BE2C (cell line): ENCODE results near the gene CACNB4.
"Not testable (repeated sequence)": the region's sequence is repeated elsewhere in the genome, so short reads cannot be mapped to it uniquely, and the experiment has no call there.

Experiments
- DNase-seq: peaks from one replicate; pipeline ENCODE4 v3.0.0-alpha.2; 2020
- H3K27me3 ChIP-seq: fragments of 250-450 bp; sonication (Bioruptor Pico); 2 replicates; pipeline ENCODE4 v1.5.1; 2020; ENCODE audit warnings: mild to moderate bottlenecking
- H3K36me3 ChIP-seq: fragments of 250-450 bp; sonication (Bioruptor Pico); 2 replicates; pipeline ENCODE4 v1.5.1; 2020; ENCODE audit warnings: mild to moderate bottlenecking
- H3K4me1 ChIP-seq: fragments of 250-450 bp; sonication (Bioruptor Pico); 2 replicates; pipeline ENCODE4 v1.5.1; 2020
- H3K4me3 ChIP-seq: 2 replicates; pipeline ENCODE4 v1.5.1; 2011; ENCODE audit warnings: low read depth, low read length
- H3K9me3 ChIP-seq: fragments of 250-450 bp; sonication (Bioruptor Pico); 2 replicates; pipeline ENCODE4 v1.5.1; 2020
- TF ChIP-seq, protein P1 (sequence below): IDR thresholded peaks from 2 replicates; pipeline ENCODE4 v1.5.1; 2012; ENCODE audit warnings: mild to moderate bottlenecking, low read depth, low read length

The CACNB4 gene

DNA sequence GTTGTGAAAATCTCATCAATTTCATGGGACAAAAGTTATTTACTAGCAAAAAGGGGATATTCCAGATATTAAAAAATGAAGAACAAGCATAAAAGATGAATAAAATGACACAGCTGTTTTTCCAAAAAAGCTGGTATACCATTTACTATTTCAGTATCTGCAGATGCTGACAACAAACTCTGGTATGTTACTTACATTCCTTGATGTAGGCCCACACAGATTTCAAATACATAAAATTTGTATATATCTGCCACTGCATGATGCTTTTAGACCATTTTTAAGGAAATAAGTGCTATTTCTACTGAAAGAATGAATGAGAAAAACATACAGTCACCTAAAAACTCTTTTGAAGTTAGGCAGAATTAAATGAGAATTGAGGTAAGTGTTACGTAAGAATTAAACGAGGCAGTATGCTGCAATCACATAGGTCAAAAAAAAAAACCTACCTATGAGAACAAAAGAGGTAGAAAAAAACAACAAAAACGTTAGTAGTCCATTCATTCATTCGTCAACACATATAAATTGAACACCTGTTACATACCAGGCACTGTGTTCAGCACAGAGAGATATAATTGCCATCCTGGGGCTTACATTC lies 303.1 kb downstream of the CACNB4 start:
- no peaks in the 10 kb centered on the region for H3K36me3 ChIP-seq
- no peaks in the 10 kb centered on the region for H3K9me3 ChIP-seq
- TF ChIP-seq, protein P1, sequence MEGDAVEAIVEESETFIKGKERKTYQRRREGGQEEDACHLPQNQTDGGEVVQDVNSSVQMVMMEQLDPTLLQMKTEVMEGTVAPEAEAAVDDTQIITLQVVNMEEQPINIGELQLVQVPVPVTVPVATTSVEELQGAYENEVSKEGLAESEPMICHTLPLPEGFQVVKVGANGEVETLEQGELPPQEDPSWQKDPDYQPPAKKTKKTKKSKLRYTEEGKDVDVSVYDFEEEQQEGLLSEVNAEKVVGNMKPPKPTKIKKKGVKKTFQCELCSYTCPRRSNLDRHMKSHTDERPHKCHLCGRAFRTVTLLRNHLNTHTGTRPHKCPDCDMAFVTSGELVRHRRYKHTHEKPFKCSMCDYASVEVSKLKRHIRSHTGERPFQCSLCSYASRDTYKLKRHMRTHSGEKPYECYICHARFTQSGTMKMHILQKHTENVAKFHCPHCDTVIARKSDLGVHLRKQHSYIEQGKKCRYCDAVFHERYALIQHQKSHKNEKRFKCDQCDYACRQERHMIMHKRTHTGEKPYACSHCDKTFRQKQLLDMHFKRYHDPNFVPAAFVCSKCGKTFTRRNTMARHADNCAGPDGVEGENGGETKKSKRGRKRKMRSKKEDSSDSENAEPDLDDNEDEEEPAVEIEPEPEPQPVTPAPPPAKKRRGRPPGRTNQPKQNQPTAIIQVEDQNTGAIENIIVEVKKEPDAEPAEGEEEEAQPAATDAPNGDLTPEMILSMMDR: no peak
- no peaks in the 10 kb centered on the region for H3K27me3 ChIP-seq
- H3K4me3 ChIP-seq: no peak overlapping the region
- H3K4me1 ChIP-seq: no peaks in the 10 kb centered on the region
- DNase-seq: no peak

DNA sequence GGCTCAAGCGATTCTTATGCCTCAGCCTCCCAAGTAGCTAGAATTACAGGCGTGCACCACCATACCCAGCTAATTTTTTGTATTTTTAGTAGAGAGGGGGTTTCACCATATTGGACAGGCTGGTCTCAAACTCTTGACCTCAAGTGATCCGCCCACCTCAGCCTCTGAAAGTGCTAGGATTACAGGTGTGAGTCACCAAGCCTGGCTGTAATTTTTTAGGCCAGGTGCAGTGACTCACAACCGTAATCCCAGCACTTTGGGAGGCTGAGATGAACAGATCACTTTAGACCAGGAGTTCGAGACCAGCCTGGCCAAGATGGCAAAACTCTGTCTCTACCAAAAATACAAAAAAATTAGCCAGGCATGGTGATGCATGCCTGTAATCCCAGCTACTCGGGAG lies 304.4 kb downstream of the CACNB4 start:
- H3K27me3 ChIP-seq, H3K4me1 ChIP-seq, H3K4me3 ChIP-seq, H3K36me3 ChIP-seq, H3K9me3 ChIP-seq, DNase-seq: not testable (repeated sequence)

- H3K27me3 ChIP-seq: no peaks in the 10 kb centered on the region
- no peaks in the 10 kb centered on the region for H3K9me3 ChIP-seq
- H3K4me1 ChIP-seq: no peaks in the 10 kb centered on the region
- H3K4me3 ChIP-seq: no peak overlapping the region
- DNase-seq: no peak
- no peaks in the 10 kb centered on the region for H3K36me3 ChIP-seq
- TF ChIP-seq, protein P1: no peak
Observed at GRCh38 chr2:151793123-151793522, 305.7 kb downstream of the CACNB4 start.

GRCh38 chr2:151792589-151792988 lies 306.3 kb downstream of the CACNB4 start:
- H3K9me3 ChIP-seq: no peaks in the 10 kb centered on the region
- no peaks in the 10 kb centered on the region for H3K36me3 ChIP-seq
- H3K27me3 ChIP-seq: no peaks in the 10 kb centered on the region
- no peak for DNase-seq
- no peaks in the 10 kb centered on the region for H3K4me1 ChIP-seq
- TF ChIP-seq, protein P1: no peak
- H3K4me3 ChIP-seq: no peak overlapping the region

GRCh38 chr2:151791545-151791944 lies 307.3 kb downstream of the CACNB4 start:
- TF ChIP-seq, protein P1: no peak
- H3K36me3 ChIP-seq: no peaks in the 10 kb centered on the region
- no peak for DNase-seq

GRCh38 chr2:151790689-151791088 lies 308.2 kb downstream of the CACNB4 start:
- no peaks in the 10 kb centered on the region for H3K36me3 ChIP-seq
- no peaks in the 10 kb centered on the region for H3K9me3 ChIP-seq
- no peak for DNase-seq
- H3K27me3 ChIP-seq: no peaks in the 10 kb centered on the region
- H3K4me1 ChIP-seq: no peaks in the 10 kb centered on the region
- H3K4me3 ChIP-seq: no peak overlapping the region
- TF ChIP-seq, protein P1: no peak

More at GRCh38 chr2:151791545-151791944, 307.3 kb downstream of the CACNB4 start:
- Histone ChIP-seq H3K4me3 (no peak overlapping the region), H3K27me3 (no peaks in the 10 kb centered on the region), H3K4me1 (no peaks in the 10 kb centered on the region), H3K9me3 (no peaks in the 10 kb centered on the region)
